ENCODE data around the gene CALML4.

DNA sequence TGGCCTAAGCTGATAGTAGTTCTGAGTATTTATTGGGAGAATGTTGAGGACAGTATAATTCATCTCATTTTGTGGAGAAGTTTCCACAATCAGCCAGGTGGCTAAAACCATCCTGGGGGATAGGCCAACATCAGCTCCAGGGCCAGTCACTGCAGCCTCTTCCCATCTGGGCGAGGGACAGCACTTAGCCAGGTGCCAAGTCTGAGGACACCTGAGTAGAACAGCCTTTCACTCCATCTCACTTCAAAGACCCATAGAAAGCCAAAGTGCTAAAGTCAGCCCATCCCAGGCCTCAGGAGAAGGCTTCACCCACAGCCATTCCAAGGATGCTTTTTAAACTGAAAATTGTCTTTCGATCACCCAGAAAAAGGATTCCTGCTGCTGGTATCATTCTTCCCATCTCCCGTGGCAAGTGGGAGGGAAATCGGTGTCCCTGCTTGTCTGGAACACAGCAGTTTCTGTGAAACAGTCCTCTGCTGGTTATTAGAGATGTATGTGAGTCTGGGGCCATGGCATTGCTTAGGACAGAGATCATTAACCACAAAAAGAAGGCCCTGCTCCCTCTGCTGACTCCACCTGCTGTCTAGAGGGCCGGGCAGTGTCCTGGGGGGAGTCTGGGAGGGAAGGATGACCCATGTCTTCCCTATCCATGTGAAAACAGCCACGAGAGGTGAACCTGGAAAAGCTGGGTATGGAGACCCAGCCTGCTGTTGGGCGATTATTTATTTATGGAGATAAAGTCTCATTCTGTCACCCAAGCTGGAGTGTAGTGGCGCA is 9.6 kb downstream of the CALML4 start:
- TF ChIP-seq EZH2 (IDR thresholded peaks at IDR 0.05; ENCODE audit: borderline replicate concordance, low read depth, low read length, severe bottlenecking) (no peak), POLR2AphosphoS5 (IDR thresholded peaks at IDR 0.05; ENCODE audit: insufficient read depth, low read depth, low read length) (no peak), POLR2A (IDR thresholded peaks at IDR 0.05; ENCODE audit: low read depth, low read length) (no peak), JUN (IDR thresholded peaks at IDR 0.05; ENCODE audit: borderline replicate concordance, insufficient read depth, insufficient read length, low read depth) (no peak), MYC (IDR thresholded peaks at IDR 0.05; ENCODE audit: low read depth, low read length) (no peak)
- TF ChIP-seq, protein P1, sequence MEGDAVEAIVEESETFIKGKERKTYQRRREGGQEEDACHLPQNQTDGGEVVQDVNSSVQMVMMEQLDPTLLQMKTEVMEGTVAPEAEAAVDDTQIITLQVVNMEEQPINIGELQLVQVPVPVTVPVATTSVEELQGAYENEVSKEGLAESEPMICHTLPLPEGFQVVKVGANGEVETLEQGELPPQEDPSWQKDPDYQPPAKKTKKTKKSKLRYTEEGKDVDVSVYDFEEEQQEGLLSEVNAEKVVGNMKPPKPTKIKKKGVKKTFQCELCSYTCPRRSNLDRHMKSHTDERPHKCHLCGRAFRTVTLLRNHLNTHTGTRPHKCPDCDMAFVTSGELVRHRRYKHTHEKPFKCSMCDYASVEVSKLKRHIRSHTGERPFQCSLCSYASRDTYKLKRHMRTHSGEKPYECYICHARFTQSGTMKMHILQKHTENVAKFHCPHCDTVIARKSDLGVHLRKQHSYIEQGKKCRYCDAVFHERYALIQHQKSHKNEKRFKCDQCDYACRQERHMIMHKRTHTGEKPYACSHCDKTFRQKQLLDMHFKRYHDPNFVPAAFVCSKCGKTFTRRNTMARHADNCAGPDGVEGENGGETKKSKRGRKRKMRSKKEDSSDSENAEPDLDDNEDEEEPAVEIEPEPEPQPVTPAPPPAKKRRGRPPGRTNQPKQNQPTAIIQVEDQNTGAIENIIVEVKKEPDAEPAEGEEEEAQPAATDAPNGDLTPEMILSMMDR (IDR thresholded peaks at IDR 0.05; ENCODE audit: extremely low read depth in 1 of 2, insufficient read depth in 1 of 2, low read depth in 1 of 2, low read length in 2 of 2) = no peak
- TF ChIP-seq, protein P2, sequence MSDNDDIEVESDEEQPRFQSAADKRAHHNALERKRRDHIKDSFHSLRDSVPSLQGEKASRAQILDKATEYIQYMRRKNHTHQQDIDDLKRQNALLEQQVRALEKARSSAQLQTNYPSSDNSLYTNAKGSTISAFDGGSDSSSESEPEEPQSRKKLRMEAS (IDR thresholded peaks at IDR 0.05; ENCODE audit: insufficient read depth, insufficient read length) = no peak

Data from endothelial cell of umbilical vein (primary cell).